ENCODE data around the gene BCL7A.
"Not testable (repeated sequence)": the region's sequence is repeated elsewhere in the genome, so short reads cannot be mapped to it uniquely, and the experiment has no call there.

Gene BCL7A

DNA sequence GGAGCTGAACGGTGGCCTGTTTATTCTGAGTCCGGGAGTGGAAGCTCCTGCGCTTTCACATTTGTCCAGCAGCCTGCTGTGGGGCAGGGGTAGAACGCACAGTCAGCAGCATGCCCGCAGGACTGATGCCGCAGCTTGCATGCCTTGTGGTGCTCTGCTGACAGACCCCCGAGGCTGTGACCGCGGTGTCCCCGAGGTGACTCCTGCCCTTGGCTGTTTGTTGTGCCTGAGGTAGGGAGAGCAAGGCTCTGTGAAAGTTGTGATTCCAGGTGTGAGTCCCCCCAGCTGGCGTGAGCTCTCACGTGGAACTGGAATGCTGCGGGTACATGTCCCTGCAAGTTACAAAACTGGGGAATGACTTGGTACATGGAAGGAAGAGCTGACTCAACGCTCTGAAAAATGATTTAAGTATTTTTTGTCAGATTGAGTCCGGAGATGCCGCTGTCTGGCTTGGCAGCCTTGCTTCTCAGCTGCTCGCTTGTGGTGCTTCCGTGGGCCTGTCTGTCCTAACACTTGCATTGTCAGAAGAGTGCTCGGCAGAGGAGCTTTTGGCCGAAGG lies 75.0 kb downstream of the BCL7A start:
- DNase-seq (ENCODE audit: low read depth), result no peak

DNA sequence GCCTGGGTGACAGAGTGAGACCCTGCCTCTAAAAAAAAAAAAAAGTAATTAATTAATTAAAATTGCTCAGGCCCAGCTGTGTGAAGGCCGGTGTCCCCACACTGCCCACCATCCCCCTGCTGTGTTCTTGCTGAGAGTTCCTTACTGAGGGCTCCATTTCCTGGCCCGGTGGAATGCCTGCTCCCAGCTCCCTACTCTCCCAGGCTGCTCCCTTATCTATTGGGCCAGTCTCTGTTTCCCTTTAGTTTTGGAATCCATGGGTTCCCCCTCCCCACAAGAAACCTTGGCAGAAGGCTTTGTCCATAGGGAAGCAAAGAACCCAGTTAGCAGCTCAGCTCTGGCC lies 75.9 kb downstream of the BCL7A start:
- DNase-seq (ENCODE audit: low read depth), result no peak

DNA sequence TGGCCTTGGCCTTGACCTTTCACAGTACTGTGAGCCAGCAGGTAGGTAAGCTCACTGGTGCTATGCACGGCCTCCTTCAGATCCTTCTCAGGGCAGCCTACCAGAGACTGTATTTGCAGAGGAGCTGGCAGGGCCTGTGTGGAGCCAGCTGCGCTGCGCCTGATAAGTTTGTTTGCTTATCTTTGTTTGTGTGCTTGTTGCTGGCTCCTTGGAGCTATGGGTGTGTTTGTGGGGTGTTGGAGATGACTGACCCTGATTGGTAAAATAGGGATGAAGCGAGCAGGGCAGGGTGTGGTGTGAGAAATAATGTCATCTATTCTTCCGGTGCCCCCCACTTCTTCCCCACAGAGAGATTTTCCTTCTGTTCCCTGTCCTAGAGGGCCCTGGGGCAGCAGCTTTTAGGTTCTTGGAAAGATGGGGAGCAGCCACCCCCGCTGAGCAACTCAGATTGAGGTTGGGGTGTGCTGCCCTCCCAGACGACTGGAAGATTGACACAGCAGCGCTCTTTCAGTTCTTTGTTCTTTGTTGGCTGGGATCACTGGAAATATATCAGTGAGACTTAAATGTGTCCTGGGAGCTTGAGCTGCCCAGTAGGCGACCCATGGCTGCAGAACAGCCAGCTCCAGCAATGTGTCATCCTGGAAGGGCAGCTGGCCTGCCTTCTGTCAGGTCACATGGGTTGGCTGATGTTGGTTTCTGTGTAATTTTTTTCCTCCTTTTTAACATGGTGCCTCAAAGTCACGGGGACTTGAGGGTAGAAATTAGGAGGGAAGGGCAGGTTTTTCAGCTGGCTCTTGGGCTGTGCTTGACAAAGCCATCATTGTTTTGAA lies 76.5 kb downstream of the BCL7A start:
- DNase-seq (ENCODE audit: low read depth), result no peak

DNA sequence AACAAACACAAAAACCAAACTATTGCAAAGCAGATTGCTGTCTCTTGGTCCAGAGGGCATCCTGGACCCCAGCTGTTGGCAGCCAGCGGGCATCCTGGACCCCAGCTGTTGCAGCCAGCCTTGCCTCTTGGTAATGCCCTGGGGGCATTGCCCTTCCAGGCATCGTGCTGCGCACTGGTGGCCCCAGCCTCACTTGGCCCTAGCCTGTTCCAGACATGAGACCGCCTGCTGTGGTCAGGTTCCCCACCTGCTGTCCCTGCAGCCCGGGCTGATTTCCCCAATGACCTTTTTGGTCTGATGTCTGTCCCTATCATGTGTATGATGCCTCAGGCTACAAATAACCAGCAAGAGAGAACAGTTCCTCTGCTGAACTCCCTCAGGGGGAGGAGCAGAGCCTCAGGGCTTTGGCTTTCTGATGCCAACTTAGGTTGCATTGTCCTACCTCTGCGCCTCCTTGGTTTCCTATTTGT lies 77.6 kb downstream of the BCL7A start:
- no peak for DNase-seq (ENCODE audit: low read depth)

DNA sequence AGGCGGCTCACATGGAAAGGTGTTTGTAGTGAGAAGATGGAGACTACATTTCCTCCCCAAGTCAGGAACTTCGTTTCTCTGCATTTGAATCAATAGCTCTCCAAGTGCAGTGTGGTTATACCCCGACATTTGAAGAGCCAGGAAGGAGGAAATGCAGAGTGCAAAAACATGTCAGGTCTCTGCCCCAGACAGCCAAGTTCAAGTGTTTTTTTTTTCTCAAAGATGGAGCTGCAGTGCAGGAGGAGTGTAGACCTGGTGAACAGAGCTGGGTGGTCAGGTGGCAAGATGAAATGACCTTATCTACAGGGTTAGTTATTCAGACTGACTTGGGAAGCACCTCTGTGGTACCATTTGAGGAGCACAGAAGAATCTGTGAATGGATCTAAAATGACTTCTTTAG lies 78.2 kb downstream of the BCL7A start:
- no peak for DNase-seq (ENCODE audit: low read depth)

DNA sequence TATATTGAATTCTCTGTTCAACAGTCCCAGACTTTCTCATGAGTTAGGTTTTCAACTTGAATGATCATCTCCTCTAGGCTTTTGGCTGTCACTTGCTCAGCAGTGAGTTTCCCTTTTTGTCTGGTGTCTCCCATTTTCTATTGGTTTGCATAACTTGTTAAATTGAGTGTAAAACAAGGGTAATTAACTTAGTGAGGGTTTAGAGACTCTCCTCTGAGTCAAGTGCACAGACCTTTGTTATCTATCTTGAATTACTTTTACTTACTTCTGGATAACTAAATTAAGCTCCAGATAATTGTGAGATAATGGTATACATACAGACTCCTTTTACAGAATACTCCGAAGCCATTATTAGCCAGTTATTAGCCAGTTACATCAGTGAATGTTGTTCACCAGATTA lies 78.9 kb downstream of the BCL7A start:
- no peak for DNase-seq (ENCODE audit: low read depth)

DNA sequence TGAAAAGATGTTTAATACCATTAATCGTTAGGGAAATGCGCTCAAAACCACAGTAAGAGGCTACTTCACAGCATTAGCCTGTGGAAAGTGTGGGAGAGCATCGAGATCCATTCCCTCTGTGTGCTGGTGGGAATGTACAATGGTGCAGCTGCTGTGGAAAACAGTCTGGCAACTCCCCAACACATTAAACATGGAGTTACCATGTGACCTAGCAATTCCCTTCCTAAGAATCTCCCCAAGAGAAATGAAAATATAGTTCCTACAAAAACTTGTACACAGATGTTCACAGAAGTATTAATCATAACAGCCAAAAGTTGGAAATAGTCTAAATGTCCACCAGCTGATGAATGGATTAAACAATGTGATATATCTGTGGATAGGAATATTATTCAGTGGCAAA lies 80.6 kb downstream of the BCL7A start:
- DNase-seq (ENCODE audit: low read depth), result no peak

DNA sequence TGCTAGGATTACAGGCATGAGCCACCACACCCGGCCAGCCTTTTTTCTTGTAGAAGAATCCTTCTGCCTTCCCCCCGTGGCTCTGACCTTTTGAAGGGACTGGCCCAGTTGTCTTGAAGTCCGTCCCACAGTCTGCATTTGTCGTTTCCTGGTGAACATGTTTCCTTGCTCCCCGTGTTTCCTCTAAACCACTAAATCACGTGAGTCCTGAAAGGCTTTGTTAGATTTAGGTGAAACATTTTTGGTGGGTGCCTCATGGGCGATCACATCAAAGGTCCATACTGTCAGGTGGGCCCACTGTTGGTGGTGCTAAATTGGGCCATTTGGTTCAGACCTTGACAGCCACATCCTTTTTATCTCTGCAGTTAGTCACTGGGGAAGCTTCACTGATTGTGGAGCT lies 83.2 kb downstream of the BCL7A start:
- no peak for DNase-seq (ENCODE audit: low read depth)

DNA sequence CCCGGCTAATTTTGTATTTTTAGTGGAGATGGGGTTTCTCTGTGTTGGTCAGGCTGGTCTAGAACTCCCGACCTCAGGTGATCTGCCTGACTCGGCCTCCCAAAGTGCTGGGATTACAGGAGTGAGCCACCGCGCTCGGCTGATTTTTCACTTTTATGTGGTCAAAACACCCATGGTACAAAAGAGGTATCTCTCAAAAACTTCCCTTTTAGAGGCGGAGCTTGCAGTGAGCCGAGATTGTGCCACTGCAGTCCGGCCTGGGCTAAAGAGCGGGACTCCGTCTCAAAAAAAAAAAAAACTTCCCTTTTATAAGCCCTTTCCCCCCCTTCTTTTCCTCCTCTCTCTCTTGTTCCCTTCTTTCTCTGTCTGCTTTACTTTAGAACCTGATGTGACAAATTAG lies 83.8 kb downstream of the BCL7A start:
- not testable (repeated sequence) for DNase-seq (ENCODE audit: low read depth)

DNA sequence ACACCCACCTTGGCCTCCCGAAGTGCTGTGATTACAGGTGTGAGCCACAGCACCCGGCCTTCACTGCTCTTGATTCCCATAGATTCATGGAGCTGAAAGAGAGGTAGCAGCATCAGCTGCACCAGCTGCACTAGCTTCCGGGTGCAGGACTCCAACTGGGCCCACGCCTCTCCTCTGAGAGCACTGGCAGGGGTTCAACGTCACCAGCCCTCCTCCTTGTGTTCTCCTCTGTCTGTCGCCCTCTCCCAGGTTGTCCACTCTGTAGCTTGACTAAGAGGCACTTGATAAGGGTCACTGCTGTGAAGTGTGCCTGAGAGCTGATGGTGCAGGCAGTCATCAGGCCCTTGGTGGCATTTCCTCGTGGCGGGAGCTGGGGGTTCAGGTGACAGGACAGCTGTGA lies 85.2 kb downstream of the BCL7A start:
- no peak for DNase-seq (ENCODE audit: low read depth)

DNA sequence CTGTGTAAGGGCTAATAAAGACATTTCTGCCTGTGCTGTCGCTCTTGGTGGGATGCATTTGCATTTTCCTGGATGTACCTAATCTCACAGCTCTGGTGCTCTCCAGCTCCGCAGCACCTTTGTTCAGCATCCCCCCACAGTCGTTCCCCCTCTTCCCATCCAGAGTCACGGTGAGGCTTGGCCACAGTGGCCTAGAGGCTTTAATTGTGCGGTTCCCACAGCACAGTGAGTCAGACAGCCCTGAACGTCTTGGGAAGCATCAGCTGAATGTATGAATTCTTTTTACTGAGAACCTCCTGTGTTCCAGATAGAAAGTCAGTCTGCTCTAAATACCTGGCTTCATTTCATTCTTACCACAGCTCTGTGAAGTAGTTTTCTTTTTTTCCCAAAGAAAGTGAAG lies 85.6 kb downstream of the BCL7A start:
- DNase-seq (ENCODE audit: low read depth), result no peak

DNA sequence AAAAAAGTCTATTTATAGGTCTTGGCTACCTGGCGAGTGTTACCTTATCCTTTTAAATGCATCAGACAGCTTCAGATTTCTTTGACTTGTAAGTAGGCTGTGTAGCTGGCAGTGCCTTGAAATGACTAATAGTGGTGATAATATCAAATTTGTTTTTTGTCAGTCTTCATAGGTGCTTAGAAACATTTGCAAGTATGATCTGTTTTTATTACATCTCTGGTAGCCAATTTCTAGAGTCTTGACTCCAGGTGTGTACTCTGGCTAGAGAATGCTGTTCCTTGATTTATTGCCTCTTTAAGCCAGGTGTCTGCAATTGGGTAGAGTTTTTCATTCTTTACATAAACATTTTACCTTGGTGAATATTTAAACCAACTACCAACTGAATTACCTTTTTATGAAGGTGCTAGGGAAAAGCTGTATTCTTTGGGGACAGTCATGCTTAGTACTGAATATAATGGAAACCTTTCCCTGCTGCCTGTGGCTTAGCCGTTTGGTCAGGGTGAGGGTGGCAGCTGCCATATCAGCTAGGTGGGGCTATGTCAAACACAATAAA lies 89.5 kb downstream of the BCL7A start:
- no peak for DNase-seq (ENCODE audit: low read depth)

All from stimulated activated CD8-positive, alpha-beta memory T cell treated with anti-CD3 and anti-CD28 coated beads, Interleukin-12 subunit alpha, Interleukin-12 subunit beta, amount 100 ng/mL, for 4 hours (primary cell).